OCI-LY1 (cell line): ENCODE measurements around the gene MADD.

ENCODE experiments used
- H2AFZ ChIP-seq: fragments of 200-600 bp; sonication (generic), shearing (Covaris generic); 2 replicates; pipeline ENCODE4 v1.6.0; 2014; ENCODE audit warnings: antibody characterized with exemption, mild to moderate bottlenecking, low read length
- H3F3A ChIP-seq: fragments of 200-600 bp; sonication (generic), shearing (Covaris generic); 2 replicates; pipeline ENCODE4 v1.6.0; 2014; ENCODE audit warnings: mild to moderate bottlenecking, antibody characterized with exemption, low read length, moderate library complexity; ENCODE audit not compliant: insufficient read depth
- H3K27ac ChIP-seq: fragments of 200-600 bp; sonication (generic); 2 replicates; pipeline ENCODE4 v1.5.1; 2014; ENCODE audit warnings: low read length, mixed run types, mild to moderate bottlenecking, low read depth; ENCODE audit not compliant: poor library complexity, severe bottlenecking
- H3K27me3 ChIP-seq: fragments of 200-600 bp; sonication (generic); 2 replicates; pipeline ENCODE4 v1.6.0; 2014; ENCODE audit warnings: antibody characterized with exemption, mild to moderate bottlenecking, low read length, moderate library complexity; ENCODE audit not compliant: insufficient read depth
- H3K36me3 ChIP-seq: fragments of 200-600 bp; sonication (generic); 2 replicates; pipeline ENCODE4 v1.6.1; 2014; ENCODE audit warnings: mild to moderate bottlenecking, antibody characterized with exemption, low read length, moderate library complexity, mixed read lengths; ENCODE audit not compliant: insufficient read depth
- H3K4me1 ChIP-seq: fragments of 200-600 bp; sonication (generic); 2 replicates; pipeline ENCODE4 v1.5.1; 2014; ENCODE audit warnings: mild to moderate bottlenecking, low read length, moderate library complexity; ENCODE audit not compliant: insufficient read depth, severe bottlenecking
- H3K4me2 ChIP-seq: fragments of 200-600 bp; sonication (generic), shearing (Covaris generic); 2 replicates; pipeline ENCODE4 v1.6.1; 2014; ENCODE audit warnings: low read length
- H3K4me3 ChIP-seq: fragments of 200-600 bp; sonication (generic); 2 replicates; pipeline ENCODE4 v1.5.1; 2014; ENCODE audit warnings: low read length, low read depth, mild to moderate bottlenecking, mixed read lengths; ENCODE audit not compliant: poor library complexity, severe bottlenecking
- H3K79me2 ChIP-seq: fragments of 200-600 bp; shearing (Covaris generic); 2 replicates; pipeline ENCODE4 v1.6.1; 2016; ENCODE audit warnings: mixed run types, low read length, mixed read lengths; ENCODE audit not compliant: insufficient read depth
- H3K9ac ChIP-seq: fragments of 200-600 bp; sonication (generic), shearing (Covaris generic); 2 replicates; pipeline ENCODE4 v1.6.1; 2014; ENCODE audit warnings: mild to moderate bottlenecking, low read length, mixed read lengths
- H3K9me2 ChIP-seq: fragments of 200-600 bp; sonication (generic), shearing (Covaris generic); 2 replicates; pipeline ENCODE4 v1.6.1; 2014; ENCODE audit warnings: low read depth, mild to moderate bottlenecking, low read length, mixed read lengths
- H3K9me3 ChIP-seq: fragments of 200-600 bp; shearing (Covaris generic); 2 replicates; pipeline ENCODE4 v1.6.1; 2014; ENCODE audit warnings: low read length, mixed read lengths
- H4K20me1 ChIP-seq: fragments of 200-600 bp; sonication (generic), shearing (Covaris generic); 2 replicates; pipeline ENCODE4 v1.6.0; 2016; ENCODE audit warnings: mild to moderate bottlenecking, low read length; ENCODE audit not compliant: insufficient read depth
- EZH2 ChIP-seq: fragments of 200-600 bp; sonication (generic), shearing (Covaris generic); IDR thresholded peaks from 2 replicates; pipeline ENCODE4 v1.8.0; 2017; ENCODE audit warnings: borderline replicate concordance, mixed run types, mild to moderate bottlenecking, antibody characterized with exemption, low read length, moderate library complexity, mixed read lengths
- TF ChIP-seq, protein P1 (sequence below): fragments of 200-600 bp; sonication (generic), shearing (Covaris generic); IDR thresholded peaks from 2 replicates; pipeline ENCODE4 v1.5.1; 2017; ENCODE audit warnings: mild to moderate bottlenecking, antibody characterized with exemption, low read length, moderate library complexity, mixed read lengths

MADD gene

GRCh38 chr11:47233989-47234668 lies 35.8 kb upstream of the MADD start:
- no peak overlapping the region for H3K4me2 ChIP-seq

GRCh38 chr11:47234669-47235100 lies 35.2 kb upstream of the MADD start:
- H3K36me3 ChIP-seq: peaks cover 52% of the 10 kb centered on the region
- peaks cover 5% of the 10 kb centered on the region for H3K4me1 ChIP-seq
- no peak overlapping the region for H3K27ac ChIP-seq
- H3K9me3 ChIP-seq: no peaks in the 10 kb centered on the region
- H3F3A ChIP-seq: no peaks in the 10 kb centered on the region
- H3K4me2 ChIP-seq: no peak overlapping the region
- H3K79me2 ChIP-seq: no peaks in the 10 kb centered on the region
- H4K20me1 ChIP-seq: no peaks in the 10 kb centered on the region
- no peaks in the 10 kb centered on the region for H3K27me3 ChIP-seq
- H3K4me3 ChIP-seq: no peak overlapping the region
- H3K9me2 ChIP-seq: no peaks in the 10 kb centered on the region
- no peak overlapping the region for H3K9ac ChIP-seq
- no peak overlapping the region for H2AFZ ChIP-seq
- TF ChIP-seq, protein P1, sequence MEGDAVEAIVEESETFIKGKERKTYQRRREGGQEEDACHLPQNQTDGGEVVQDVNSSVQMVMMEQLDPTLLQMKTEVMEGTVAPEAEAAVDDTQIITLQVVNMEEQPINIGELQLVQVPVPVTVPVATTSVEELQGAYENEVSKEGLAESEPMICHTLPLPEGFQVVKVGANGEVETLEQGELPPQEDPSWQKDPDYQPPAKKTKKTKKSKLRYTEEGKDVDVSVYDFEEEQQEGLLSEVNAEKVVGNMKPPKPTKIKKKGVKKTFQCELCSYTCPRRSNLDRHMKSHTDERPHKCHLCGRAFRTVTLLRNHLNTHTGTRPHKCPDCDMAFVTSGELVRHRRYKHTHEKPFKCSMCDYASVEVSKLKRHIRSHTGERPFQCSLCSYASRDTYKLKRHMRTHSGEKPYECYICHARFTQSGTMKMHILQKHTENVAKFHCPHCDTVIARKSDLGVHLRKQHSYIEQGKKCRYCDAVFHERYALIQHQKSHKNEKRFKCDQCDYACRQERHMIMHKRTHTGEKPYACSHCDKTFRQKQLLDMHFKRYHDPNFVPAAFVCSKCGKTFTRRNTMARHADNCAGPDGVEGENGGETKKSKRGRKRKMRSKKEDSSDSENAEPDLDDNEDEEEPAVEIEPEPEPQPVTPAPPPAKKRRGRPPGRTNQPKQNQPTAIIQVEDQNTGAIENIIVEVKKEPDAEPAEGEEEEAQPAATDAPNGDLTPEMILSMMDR: no peak
- TF ChIP-seq EZH2: no peak

More at GRCh38 chr11:47233989-47234668, 35.8 kb upstream of the MADD start:
- no peak for TF ChIP-seq EZH2
- TF ChIP-seq, protein P1: peak; percentile 26; the same call in 1 of the 2 replicates
- Histone ChIP-seq H4K20me1 (no peaks in the 10 kb centered on the region), H3K4me1 (peaks cover 5% of the 10 kb centered on the region), H3K9ac (no peak overlapping the region), H3K79me2 (no peaks in the 10 kb centered on the region), H3K4me3 (no peak overlapping the region), H3K36me3 (peaks cover 48% of the 10 kb centered on the region), H3K9me3 (no peaks in the 10 kb centered on the region), H2AFZ (no peak overlapping the region), H3K27ac (no peak overlapping the region), H3K9me2 (no peaks in the 10 kb centered on the region), H3K27me3 (no peaks in the 10 kb centered on the region), H3F3A (no peaks in the 10 kb centered on the region)

GRCh38 chr11:47235163-47235562 lies 34.8 kb upstream of the MADD start:
- Histone ChIP-seq H3K36me3 (peaks cover 53% of the 10 kb centered on the region), H3K4me1 (peaks cover 5% of the 10 kb centered on the region), H3K4me2 (no peak overlapping the region), H3F3A (no peaks in the 10 kb centered on the region), H3K27ac (no peak overlapping the region), H2AFZ (no peak overlapping the region), H3K4me3 (no peak overlapping the region), H4K20me1 (no peaks in the 10 kb centered on the region), H3K9ac (no peak overlapping the region), H3K27me3 (no peaks in the 10 kb centered on the region), H3K9me2 (no peaks in the 10 kb centered on the region), H3K9me3 (no peaks in the 10 kb centered on the region), H3K79me2 (no peaks in the 10 kb centered on the region)
- TF ChIP-seq, protein P1: no peak
- TF ChIP-seq EZH2: no peak
